HEK293T (cell line): ENCODE measurements around the gene RTTN.

Source experiments
- BHLHE40 ChIP-seq: fragments of 450-650 bp; IDR thresholded peaks from 2 replicates; pipeline ENCODE4 v1.6.1; 2016; ENCODE audit warnings: mild to moderate bottlenecking, moderate library complexity, borderline replicate concordance
- FOXA1 ChIP-seq: fragments of 450-650 bp; IDR thresholded peaks from 2 replicates; pipeline ENCODE4 v1.6.1; 2016; ENCODE audit warnings: mild to moderate bottlenecking
- FOXK2 ChIP-seq: fragments of 450-650 bp; IDR thresholded peaks from 2 replicates; pipeline ENCODE4 v1.6.1; 2016; ENCODE audit warnings: mild to moderate bottlenecking
- FOXM1 ChIP-seq: fragments of 450-650 bp; IDR thresholded peaks from 2 replicates; pipeline ENCODE4 v1.6.1; 2017; ENCODE audit warnings: mild to moderate bottlenecking, borderline replicate concordance
- HDGF ChIP-seq: fragments of 450-650 bp; IDR thresholded peaks from 2 replicates; pipeline ENCODE4 v1.6.1; 2017; ENCODE audit warnings: antibody characterized with exemption, borderline replicate concordance
- PKNOX1 ChIP-seq: fragments of 450-650 bp; IDR thresholded peaks from 2 replicates; pipeline ENCODE4 v1.6.1; 2016
- SP1 ChIP-seq: fragments of 450-650 bp; IDR thresholded peaks from 2 replicates; pipeline ENCODE4 v1.6.1; 2017
- ZNF384 ChIP-seq: fragments of 450-650 bp; IDR thresholded peaks from 2 replicates; pipeline ENCODE4 v1.6.1; 2016

- TF ChIP-seq FOXM1 (no peak), BHLHE40 (no peak), SP1 (no peak), FOXA1 (no peak), PKNOX1 (no peak), HDGF (no peak), ZNF384 (no peak), FOXK2 (no peak)
These were observed 1.7 kb upstream of the RTTN start for GRCh38 chr18:70207181-70207580.
